CD4-positive, CD25-positive, alpha-beta regulatory T cell (primary cell): ENCODE data around the gene MBTPS2. TPM values are rescaled to one million over a fixed set of nuclear protein-coding genes. Genes with fewer than 3 reads are reported as not detected.

ENCODE experiments used
- ATAC-seq, 2 donors: fragments of 150-1000 bp; cut with Tn5 transposase; one replicate each; pipeline ENCODE4 v1.10.0; 2021; ENCODE audit warnings: low read depth in 2 of 2, moderate number of reproducible peaks in 2 of 2, moderate library complexity in 1 of 2
- DNase-seq, 3 donors: peaks; one replicate each; pipeline versions ENCODE4 v3.0.0 to v3.0.0-alpha.2; 2012 to 2022; ENCODE audit warnings: mixed read lengths in 1 of 3
- H3K27ac ChIP-seq: one replicate; pipeline ENCODE4 v1.7.0; 2013; ENCODE audit warnings: mild to moderate bottlenecking, low read length; ENCODE audit not compliant: insufficient read depth, poor library complexity, severe bottlenecking
- H3K27me3 ChIP-seq: one replicate; pipeline ENCODE4 v1.7.0; 2013; ENCODE audit warnings: low read length; ENCODE audit not compliant: control insufficient read depth, insufficient read depth
- H3K36me3 ChIP-seq: one replicate; pipeline ENCODE4 v1.7.0; 2013; ENCODE audit warnings: mild to moderate bottlenecking, low read length, moderate library complexity; ENCODE audit not compliant: control insufficient read depth, insufficient read depth
- H3K4me1 ChIP-seq: 2 replicates; pipeline ENCODE4 v1.7.0; 2013; ENCODE audit warnings: mild to moderate bottlenecking, low read length; ENCODE audit not compliant: insufficient read depth, control insufficient read depth, poor library complexity, severe bottlenecking
- H3K4me3 ChIP-seq: one replicate; pipeline ENCODE4 v1.7.0; 2013; ENCODE audit warnings: low read depth, mild to moderate bottlenecking, low read length, moderate library complexity
- H3K9me3 ChIP-seq, 2 experiments: 1 replicate in 1 of 2; 2 replicates in 1 of 2; pipeline ENCODE4 v1.7.0; 2013; ENCODE audit warnings: low read length in 2 of 2, mild to moderate bottlenecking in 1 of 2, moderate library complexity in 1 of 2; ENCODE audit not compliant: control insufficient read depth in 2 of 2
- H3K27ac Mint-ChIP-seq, 3 donors: one replicate each; pipeline ENCODE4 v1.8.0; 2020 to 2022; ENCODE audit warnings: mild to moderate bottlenecking in 3 of 3, mixed read lengths in 3 of 3, moderate library complexity in 2 of 3
- H3K27me3 Mint-ChIP-seq: one replicate; pipeline ENCODE4 v1.8.0; 2022; ENCODE audit warnings: mild to moderate bottlenecking, mixed read lengths
- H3K36me3 Mint-ChIP-seq: one replicate; pipeline ENCODE4 v1.8.0; 2020; ENCODE audit warnings: mixed read lengths
- H3K4me1 Mint-ChIP-seq, 4 donors: one replicate each; pipeline ENCODE4 v1.8.0; 2020 to 2022; ENCODE audit warnings: mixed read lengths in 4 of 4, mild to moderate bottlenecking in 1 of 4
- H3K4me3 Mint-ChIP-seq, 4 donors: one replicate each; pipeline ENCODE4 v1.8.0; 2020 to 2022; ENCODE audit warnings: mild to moderate bottlenecking in 4 of 4, mixed read lengths in 4 of 4, moderate library complexity in 3 of 4
- H3K9me3 Mint-ChIP-seq, 7 donors: one replicate each; pipeline ENCODE4 v1.8.0; 2020 to 2022; ENCODE audit warnings: mixed read lengths in 7 of 7, mild to moderate bottlenecking in 3 of 7, moderate library complexity in 2 of 7
- polyA plus RNA-seq, 4 donors: library from polyadenylated mRNA; unstranded; fragments of 300-500 nt; fragmentation: Illumina TruSeq; gene quantifications; one replicate each; pipeline ENCODE4 v1.2.3, GENCODE V29; 2021
- total RNA-seq: library from RNA; stranded (reverse); gene quantifications from one replicate; pipeline ENCODE4 v1.2.3, GENCODE V29; 2022

Gene MBTPS2
- total and polyA plus RNA-seq, 5 donors from 2014 or later, result 4.6 to 6.0 (median 4.9) TPM

GRCh38 chrX:21926116-21926515 lies 86.7 kb downstream of the MBTPS2 start:
- peaks cover 4% of the 10 kb centered on the region for H3K36me3 Mint-ChIP-seq
- ATAC-seq (no peak), DNase-seq (no peak)
- H3K27ac Mint-ChIP-seq, result no peak overlapping the region
- H3K4me3 Mint-ChIP-seq, result no peak overlapping the region
- no peak overlapping the region for H3K4me3 ChIP-seq
- H3K27me3 Mint-ChIP-seq, result no peaks in the 10 kb centered on the region
- H3K9me3 ChIP-seq, result no peaks in the 10 kb centered on the region
- H3K4me1 Mint-ChIP-seq, result peaks cover 0 to 14% (median 6%) of the 10 kb centered on the region in 4 donors
- H3K36me3 ChIP-seq, result no peaks in the 10 kb centered on the region
- no peaks in the 10 kb centered on the region for H3K4me1 ChIP-seq
- H3K9me3 Mint-ChIP-seq, result peaks cover 0 to 4% (median 0%) of the 10 kb centered on the region in 7 donors
- no peaks in the 10 kb centered on the region for H3K27me3 ChIP-seq
- H3K27ac ChIP-seq, result no peak overlapping the region

DNA sequence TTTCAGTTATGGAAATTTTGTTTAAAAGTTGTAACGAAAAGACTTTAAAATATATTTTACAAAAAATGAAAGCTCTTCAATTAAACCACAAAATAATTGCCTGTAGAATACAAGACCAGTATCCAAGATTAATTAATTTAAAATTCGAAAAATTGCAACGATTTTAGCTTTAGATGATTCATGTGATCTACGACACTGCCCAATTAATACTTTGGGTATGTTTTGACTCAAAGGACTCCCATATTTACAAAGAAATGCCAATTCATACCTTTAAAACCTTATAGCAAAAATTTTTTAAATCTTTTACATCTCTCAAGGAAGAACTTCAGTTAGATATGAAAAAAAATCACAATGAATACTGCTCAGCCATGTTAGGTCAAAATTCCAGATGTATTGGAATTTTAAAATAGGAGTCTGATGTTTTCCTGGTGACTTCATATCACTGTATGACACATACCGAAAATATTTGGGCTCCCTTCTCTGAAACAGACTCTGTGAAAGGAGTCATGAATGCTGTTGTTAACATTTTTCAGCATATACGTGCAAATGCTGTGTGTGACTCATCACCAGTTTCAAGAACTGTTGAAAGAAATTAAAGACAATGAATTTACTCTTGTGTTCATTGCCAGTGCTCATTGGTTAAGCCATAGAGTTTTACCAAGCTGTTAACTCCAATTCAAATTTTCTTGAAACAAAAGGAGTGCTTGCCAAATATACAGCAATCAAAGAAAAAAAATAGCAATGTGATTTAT lies 87.3 kb downstream of the MBTPS2 start:
- Histone ChIP-seq H3K27ac (no peak overlapping the region), H3K9me3 (no peaks in the 10 kb centered on the region), H3K4me3 (peak overlapping the region; percentile 7), H3K36me3 (no peaks in the 10 kb centered on the region), H3K4me1 (no peaks in the 10 kb centered on the region), H3K27me3 (no peaks in the 10 kb centered on the region)
- H3K4me3 Mint-ChIP-seq, result peak overlapping the region in 1 of 4 donors; percentile 6
- peaks cover 4% of the 10 kb centered on the region for H3K36me3 Mint-ChIP-seq
- peaks cover 0 to 4% (median 0%) of the 10 kb centered on the region in 7 donors for H3K9me3 Mint-ChIP-seq
- H3K4me1 Mint-ChIP-seq, result peaks cover 0 to 14% (median 7%) of the 10 kb centered on the region in 4 donors
- DNase-seq, result peak in 1 of 3 donors; percentile 62
- H3K27me3 Mint-ChIP-seq, result no peaks in the 10 kb centered on the region
- peak; percentile 44 to 55 for ATAC-seq
- no peak overlapping the region for H3K27ac Mint-ChIP-seq

DNA sequence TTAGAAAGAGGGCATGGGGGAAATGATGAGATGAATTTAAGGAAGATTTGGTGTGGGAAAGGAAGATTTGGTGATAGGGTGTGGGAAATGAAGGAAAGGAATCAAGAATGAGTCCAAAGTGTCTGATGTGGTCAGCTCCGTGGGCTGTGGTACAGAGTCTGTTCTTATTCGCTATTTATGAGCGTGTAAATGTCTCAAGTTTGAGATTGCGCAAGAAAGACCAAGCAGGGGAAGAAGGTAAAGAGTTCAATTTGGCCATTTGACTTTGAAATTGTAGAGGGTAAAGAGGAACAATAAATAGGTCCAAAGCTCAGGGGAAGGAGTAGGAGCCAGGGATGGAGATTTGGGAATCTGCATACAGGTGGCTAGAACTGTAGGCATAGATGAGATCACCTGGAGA lies 89.8 kb downstream of the MBTPS2 start:
- DNase-seq, result no peak
- ATAC-seq, result no peak
- H3K36me3 Mint-ChIP-seq, result no peaks in the 10 kb centered on the region
- H3K27me3 Mint-ChIP-seq, result no peaks in the 10 kb centered on the region
- Histone ChIP-seq H3K4me3 (no peak overlapping the region), H3K4me1 (no peaks in the 10 kb centered on the region), H3K27me3 (no peaks in the 10 kb centered on the region), H3K36me3 (no peaks in the 10 kb centered on the region), H3K9me3 (no peaks in the 10 kb centered on the region), H3K27ac (no peak overlapping the region)
- no peak overlapping the region for H3K4me3 Mint-ChIP-seq
- H3K4me1 Mint-ChIP-seq, result peaks cover 0 to 14% (median 7%) of the 10 kb centered on the region in 4 donors
- no peak overlapping the region for H3K27ac Mint-ChIP-seq
- peaks cover 0 to 4% (median 0%) of the 10 kb centered on the region in 7 donors for H3K9me3 Mint-ChIP-seq

GRCh38 chrX:21930986-21931385 lies 91.6 kb downstream of the MBTPS2 start:
- no peaks in the 10 kb centered on the region for H3K27me3 Mint-ChIP-seq
- no peak overlapping the region for H3K4me3 Mint-ChIP-seq
- no peaks in the 10 kb centered on the region for H3K36me3 Mint-ChIP-seq
- H3K27me3 ChIP-seq, result no peaks in the 10 kb centered on the region
- H3K4me1 ChIP-seq, result no peaks in the 10 kb centered on the region
- peaks cover 0 to 14% (median 7%) of the 10 kb centered on the region in 4 donors for H3K4me1 Mint-ChIP-seq
- H3K9me3 ChIP-seq, result no peaks in the 10 kb centered on the region
- H3K4me3 ChIP-seq, result no peak overlapping the region
- ATAC-seq (no peak), DNase-seq (no peak)
- H3K9me3 Mint-ChIP-seq, result peaks cover 0 to 4% (median 0%) of the 10 kb centered on the region in 7 donors
- no peak overlapping the region for H3K27ac ChIP-seq
- peak overlapping the region in 1 of 3 donors; percentile 91 for H3K27ac Mint-ChIP-seq
- no peaks in the 10 kb centered on the region for H3K36me3 ChIP-seq

GRCh38 chrX:21932292-21933002 lies 93.0 kb downstream of the MBTPS2 start:
- H3K9me3 Mint-ChIP-seq, result peaks cover 0 to 4% (median 0%) of the 10 kb centered on the region in 7 donors
- no peaks in the 10 kb centered on the region for H3K27me3 Mint-ChIP-seq
- H3K4me1 Mint-ChIP-seq, result peaks cover 0 to 11% (median 5%) of the 10 kb centered on the region in 4 donors
- no peak for DNase-seq
- Histone ChIP-seq H3K36me3 (no peaks in the 10 kb centered on the region), H3K27me3 (no peaks in the 10 kb centered on the region), H3K27ac (no peak overlapping the region), H3K9me3 (no peaks in the 10 kb centered on the region), H3K4me3 (no peak overlapping the region), H3K4me1 (no peaks in the 10 kb centered on the region)
- H3K36me3 Mint-ChIP-seq, result no peaks in the 10 kb centered on the region
- H3K27ac Mint-ChIP-seq, result no peak overlapping the region
- no peak overlapping the region for H3K4me3 Mint-ChIP-seq
- no peak for ATAC-seq

DNA sequence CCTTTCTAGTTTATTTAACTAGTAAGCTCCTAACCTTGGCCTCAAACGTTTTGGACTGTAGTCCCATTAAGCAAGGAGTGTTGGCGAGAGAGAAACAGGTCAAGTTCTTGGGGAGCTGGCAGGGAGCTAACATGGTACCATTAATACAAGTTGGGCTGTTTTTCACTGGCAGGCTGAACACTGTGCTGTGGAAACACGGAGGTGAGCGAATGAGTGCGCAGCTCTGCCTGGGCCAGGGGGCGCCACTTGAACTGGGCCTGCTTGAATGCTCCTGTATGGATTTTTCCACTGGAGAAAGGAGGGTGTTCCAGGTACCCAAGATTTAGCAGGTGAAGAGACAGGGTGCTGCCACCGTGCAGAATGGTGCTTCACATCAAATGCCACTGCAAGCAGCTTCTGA lies 93.7 kb downstream of the MBTPS2 start:
- ATAC-seq (no peak), DNase-seq (no peak)
- H3K4me3 Mint-ChIP-seq, result peak overlapping the region in 1 of 4 donors; percentile 19
- H3K27me3 ChIP-seq, result no peaks in the 10 kb centered on the region
- no peaks in the 10 kb centered on the region for H3K4me1 ChIP-seq
- H3K36me3 Mint-ChIP-seq, result no peaks in the 10 kb centered on the region
- no peak overlapping the region for H3K4me3 ChIP-seq
- no peak overlapping the region for H3K27ac ChIP-seq
- peaks cover 0 to 11% (median 5%) of the 10 kb centered on the region in 4 donors for H3K4me1 Mint-ChIP-seq
- H3K9me3 Mint-ChIP-seq, result peaks cover 0 to 4% (median 0%) of the 10 kb centered on the region in 7 donors
- H3K9me3 ChIP-seq, result no peaks in the 10 kb centered on the region
- H3K36me3 ChIP-seq, result no peaks in the 10 kb centered on the region
- no peaks in the 10 kb centered on the region for H3K27me3 Mint-ChIP-seq
- H3K27ac Mint-ChIP-seq, result no peak overlapping the region

DNA sequence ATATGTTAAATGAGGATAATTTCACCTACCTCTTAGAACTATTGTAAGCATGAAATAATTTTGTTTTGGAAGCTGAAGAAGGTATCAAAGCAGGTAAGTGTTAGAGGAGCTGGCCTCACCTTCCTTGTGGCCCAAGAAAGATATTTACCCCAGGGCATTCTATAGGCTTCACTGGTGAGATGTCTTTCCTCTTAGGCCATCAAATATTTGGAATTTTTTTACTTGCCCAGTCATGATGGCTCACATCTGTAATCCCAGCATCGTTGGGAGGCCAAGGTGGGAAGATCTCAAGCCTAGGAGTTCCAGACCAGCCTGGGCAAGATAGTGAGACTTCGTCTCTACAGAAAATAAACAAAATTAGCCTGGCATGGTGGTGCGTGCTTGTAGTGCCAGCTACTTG lies 95.0 kb downstream of the MBTPS2 start:
- no peaks in the 10 kb centered on the region for H3K36me3 Mint-ChIP-seq
- no peak overlapping the region for H3K4me3 ChIP-seq
- H3K4me1 Mint-ChIP-seq, result peaks cover 3 to 8% (median 4%) of the 10 kb centered on the region in 4 donors
- H3K36me3 ChIP-seq, result no peaks in the 10 kb centered on the region
- H3K27ac Mint-ChIP-seq, result no peak overlapping the region
- H3K27ac ChIP-seq, result no peak overlapping the region
- H3K4me1 ChIP-seq, result no peaks in the 10 kb centered on the region
- H3K4me3 Mint-ChIP-seq, result no peak overlapping the region
- no peak for DNase-seq
- H3K27me3 Mint-ChIP-seq, result no peaks in the 10 kb centered on the region
- no peak for ATAC-seq
- H3K9me3 ChIP-seq, result no peaks in the 10 kb centered on the region
- H3K27me3 ChIP-seq, result no peaks in the 10 kb centered on the region
- H3K9me3 Mint-ChIP-seq, result peaks cover 0 to 1% (median 0%) of the 10 kb centered on the region in 7 donors
